Esophagus squamous epithelium (tissue), 5 donors: ENCODE data around the gene ATP10D. TPM values are rescaled to one million over a fixed set of nuclear protein-coding genes. Genes with fewer than 3 reads are reported as not detected.
A peak's percentile ranks its signal among the peaks of the same experiment; 100 is the strongest.

ENCODE experiments used
- DNase-seq: peaks from one replicate; lab custom pipeline; 2025; lab: John Stamatoyannopoulos, UW
- H3K27ac ChIP-seq, 4 donors: fragments of 200-600 bp; sonication (generic); one replicate each; pipeline ENCODE4 v1.5.1; 2016 to 2019; ENCODE audit warnings: mild to moderate bottlenecking in 1 of 4
- H3K27me3 ChIP-seq, 4 donors: fragments of 200-600 bp; sonication (generic); 1 replicate in 3 of 4; 2 replicates in 1 of 4; pipeline versions ENCODE4 v1.5.1 to v1.6.0; 2017 to 2021; ENCODE audit warnings: antibody characterized with exemption in 1 of 4
- H3K36me3 ChIP-seq, 3 donors: fragments of 200-600 bp; sonication (generic); one replicate each; pipeline ENCODE4 v1.5.1; 2016 to 2019
- H3K4me1 ChIP-seq, 3 donors: fragments of 200-600 bp; sonication (generic); one replicate each; pipeline ENCODE4 v1.5.1; 2017 to 2019
- H3K4me3 ChIP-seq, 4 donors: fragments of 200-600 bp; sonication (generic); 1 replicate in 3 of 4; 2 replicates in 1 of 4; pipeline ENCODE4 v1.5.1; 2016 to 2019; ENCODE audit warnings: mild to moderate bottlenecking in 2 of 4, moderate library complexity in 1 of 4
- H3K9me3 ChIP-seq, 3 donors: fragments of 200-600 bp; sonication (generic); one replicate each; pipeline ENCODE4 v1.5.1; 2016 to 2019
- POLR2A ChIP-seq, 4 donors: fragments of 450-650 bp; IDR thresholded peaks; one replicate each; pipeline ENCODE4 v1.6.1; 2017; ENCODE audit warnings: antibody characterized with exemption in 4 of 4, mild to moderate bottlenecking in 4 of 4, moderate library complexity in 3 of 4
- WGBS, 2 donors: methylation state at CpG; one replicate each; pipeline ENCODE4 v1.1.5; 2018; 5-methylcytosine and 5-hydroxymethylcytosine counted together
- intact Hi-C: fragments of 100-400 bp; cut with DNase I; formaldehyde crosslinking; loops from one replicate; pipeline ENCODE4 v1.15.0; 2022
- total RNA-seq, 4 donors: library from RNA; depleted of rRNA; stranded (reverse); fragments of >200 nt; gene quantifications; one replicate each; pipeline ENCODE4 v1.1.0, GENCODE V29; 2016
- TF ChIP-seq, protein P1 (sequence below), 6 experiments: fragments of 450-650 bp in 4 of 6; fragments of 200-600 bp in 2 of 6; sonication (generic) in 2 of 6; IDR thresholded peaks; one replicate each; pipeline ENCODE4 v1.5.1; 2016 to 2019; ENCODE audit warnings: antibody characterized with exemption in 6 of 6, mild to moderate bottlenecking in 4 of 6, moderate library complexity in 4 of 6
- donor health status: DM: yes; HTN: yes; CAD: no.

Gene ATP10D
- total RNA-seq, 4 donors from 2014 or later, result 18.6 to 31.5 (median 27.8) TPM

DNA sequence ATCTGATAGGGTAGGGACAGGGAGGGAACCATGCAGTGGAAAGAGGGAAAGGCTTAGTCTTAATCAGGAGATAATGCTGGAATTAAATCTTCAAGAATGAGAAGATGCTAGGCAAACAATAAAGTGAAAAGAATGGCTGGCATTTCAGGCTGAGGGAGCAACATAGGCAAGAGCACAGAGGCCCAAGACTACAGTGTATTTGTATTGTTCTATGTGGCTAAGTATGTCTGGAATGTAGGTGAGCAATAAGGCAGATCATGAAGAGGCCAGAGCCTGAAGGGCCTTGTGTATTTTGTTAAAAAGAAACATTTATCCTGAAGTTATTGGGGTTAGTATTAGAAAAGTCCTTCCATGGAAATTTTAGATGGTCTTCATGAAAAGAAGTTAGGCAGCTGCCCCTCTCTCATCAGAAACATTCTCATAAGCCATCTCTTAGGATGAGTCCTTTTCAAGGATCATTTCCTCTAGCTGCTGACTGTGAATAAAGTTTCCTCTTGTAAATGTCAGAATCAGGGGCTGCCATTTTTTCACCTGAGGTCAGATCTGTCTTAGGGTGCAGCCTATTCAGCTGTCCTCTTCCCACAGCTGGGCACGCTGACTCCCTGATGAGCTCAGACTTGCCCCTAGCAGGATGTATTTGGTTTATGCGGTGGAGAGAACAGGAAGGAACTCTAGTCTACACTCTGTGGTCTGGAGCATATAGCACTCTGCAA, 46.3 kb downstream of the ATP10D start:
- no peak for DNase-seq
- intact Hi-C loops, result no loop called here
- Histone ChIP-seq H3K36me3 (peaks cover 0 to 71% (median 0%) of the 10 kb centered on the region in 3 donors), H3K4me1 (peaks cover 5 to 22% (median 17%) of the 10 kb centered on the region in 3 donors), H3K9me3 (peaks cover 0 to 6% (median 0%) of the 10 kb centered on the region in 3 donors), H3K27me3 (no peaks in the 10 kb centered on the region), H3K4me3 (no peak overlapping the region), H3K27ac (peak overlapping the region; percentile 60 to 77 (median 68))
- WGBS, 2 donors, result 5 to 37% methylated on average over 2 of the region's 2 CpGs
- no peak for TF ChIP-seq POLR2A (IDR thresholded peaks at IDR 0.05)
- TF ChIP-seq, protein P1, sequence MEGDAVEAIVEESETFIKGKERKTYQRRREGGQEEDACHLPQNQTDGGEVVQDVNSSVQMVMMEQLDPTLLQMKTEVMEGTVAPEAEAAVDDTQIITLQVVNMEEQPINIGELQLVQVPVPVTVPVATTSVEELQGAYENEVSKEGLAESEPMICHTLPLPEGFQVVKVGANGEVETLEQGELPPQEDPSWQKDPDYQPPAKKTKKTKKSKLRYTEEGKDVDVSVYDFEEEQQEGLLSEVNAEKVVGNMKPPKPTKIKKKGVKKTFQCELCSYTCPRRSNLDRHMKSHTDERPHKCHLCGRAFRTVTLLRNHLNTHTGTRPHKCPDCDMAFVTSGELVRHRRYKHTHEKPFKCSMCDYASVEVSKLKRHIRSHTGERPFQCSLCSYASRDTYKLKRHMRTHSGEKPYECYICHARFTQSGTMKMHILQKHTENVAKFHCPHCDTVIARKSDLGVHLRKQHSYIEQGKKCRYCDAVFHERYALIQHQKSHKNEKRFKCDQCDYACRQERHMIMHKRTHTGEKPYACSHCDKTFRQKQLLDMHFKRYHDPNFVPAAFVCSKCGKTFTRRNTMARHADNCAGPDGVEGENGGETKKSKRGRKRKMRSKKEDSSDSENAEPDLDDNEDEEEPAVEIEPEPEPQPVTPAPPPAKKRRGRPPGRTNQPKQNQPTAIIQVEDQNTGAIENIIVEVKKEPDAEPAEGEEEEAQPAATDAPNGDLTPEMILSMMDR (IDR thresholded peaks at IDR 0.05), result no peak

DNA sequence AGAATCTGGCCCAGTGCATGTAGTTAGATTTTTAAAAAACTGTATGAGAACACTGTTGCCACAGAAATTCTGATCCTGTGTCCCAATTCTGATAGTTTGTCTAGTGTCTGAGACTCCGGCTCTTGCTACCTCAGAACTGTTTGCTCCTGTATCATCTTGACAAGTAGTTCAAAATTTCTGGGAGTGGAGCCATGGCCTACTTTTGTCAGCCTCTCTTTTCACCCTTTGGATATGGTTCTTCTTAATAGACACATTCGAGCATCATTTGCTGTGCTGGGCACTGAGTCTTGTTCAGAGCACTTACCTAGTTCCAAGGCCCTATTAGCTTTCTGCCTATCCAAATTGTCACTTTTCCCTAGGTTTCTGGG, 46.9 kb downstream of the ATP10D start:
- TF ChIP-seq, protein P1 (IDR thresholded peaks at IDR 0.05), result no peak
- TF ChIP-seq POLR2A (IDR thresholded peaks at IDR 0.05), result no peak
- Histone ChIP-seq H3K9me3 (peaks cover 0 to 6% (median 0%) of the 10 kb centered on the region in 3 donors), H3K36me3 (peaks cover 0 to 72% (median 0%) of the 10 kb centered on the region in 3 donors), H3K27ac (peak overlapping the region; percentile 60 to 77 (median 68)), H3K4me1 (peaks cover 5 to 22% (median 17%) of the 10 kb centered on the region in 3 donors), H3K4me3 (no peak overlapping the region), H3K27me3 (no peaks in the 10 kb centered on the region)
- 27 to 35% methylated on average over 2 of the region's 2 CpGs for WGBS, 2 donors
- intact Hi-C loops, result no loop called here
- DNase-seq, result no peak

DNA sequence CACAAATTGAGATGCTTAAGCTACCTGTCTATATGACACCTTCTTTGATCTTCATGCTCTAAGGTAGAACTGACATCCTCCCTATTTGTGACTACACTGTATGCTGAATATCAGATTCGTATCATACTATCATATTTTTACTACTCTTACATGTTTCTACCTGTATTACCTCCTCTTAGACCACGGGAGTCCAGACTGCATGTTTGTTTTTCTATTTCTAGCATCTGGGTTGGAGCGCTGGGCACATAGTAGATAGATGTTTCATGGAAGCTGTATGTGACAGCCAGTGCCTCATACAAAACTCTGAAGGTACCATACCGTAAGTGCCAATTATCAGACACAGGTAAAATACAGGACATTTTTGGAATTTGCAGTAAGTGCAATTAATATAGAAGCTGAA, 47.6 kb downstream of the ATP10D start:
- peaks cover 0 to 6% (median 0%) of the 10 kb centered on the region in 3 donors for H3K9me3 ChIP-seq
- no peak for DNase-seq
- H3K36me3 ChIP-seq, result peaks cover 0 to 72% (median 0%) of the 10 kb centered on the region in 3 donors
- no peak overlapping the region for H3K4me3 ChIP-seq
- H3K27me3 ChIP-seq, result no peaks in the 10 kb centered on the region
- peak overlapping the region in 3 of 4 donors; percentile 60 to 77 (median 69) for H3K27ac ChIP-seq
- 64 to 74% methylated on average over 3 to 4 of the region's 4 CpGs for WGBS, 2 donors
- no peak for TF ChIP-seq POLR2A (IDR thresholded peaks at IDR 0.05)
- TF ChIP-seq, protein P1 (IDR thresholded peaks at IDR 0.05), result no peak
- intact Hi-C loops, result no loop called here
- H3K4me1 ChIP-seq, result peaks cover 5 to 22% (median 17%) of the 10 kb centered on the region in 3 donors

DNA sequence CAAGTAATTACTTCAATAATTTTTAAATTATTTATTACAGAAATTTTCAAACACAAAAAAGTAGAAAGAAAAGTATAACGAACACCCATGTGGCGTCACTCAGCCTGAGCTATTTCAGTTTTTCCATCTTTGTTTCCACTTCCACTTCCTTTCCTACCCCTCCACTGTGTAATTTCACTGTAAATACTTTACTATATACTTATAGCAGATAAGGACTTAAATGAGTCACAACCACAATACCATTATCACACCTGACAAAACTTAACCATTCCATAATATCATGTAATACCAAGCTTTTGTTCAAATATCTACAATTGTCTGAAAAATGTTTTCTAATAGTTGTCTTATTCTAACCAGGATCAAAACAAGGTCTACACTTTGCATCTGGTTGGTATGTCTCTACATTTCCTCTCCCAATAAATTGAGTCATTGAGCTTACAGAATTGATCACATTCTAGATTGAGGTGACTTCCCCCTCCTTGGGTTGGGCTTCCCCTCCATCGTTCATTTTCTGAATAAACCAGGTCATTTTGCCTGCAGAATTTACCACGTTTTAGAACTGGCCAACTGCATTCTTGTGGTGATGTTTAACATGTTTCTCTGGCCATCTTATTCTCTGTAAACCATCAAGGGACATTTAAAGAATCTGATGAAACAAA, 48.7 kb downstream of the ATP10D start:
- Histone ChIP-seq H3K27ac (no peak overlapping the region), H3K9me3 (peaks cover 0 to 6% (median 0%) of the 10 kb centered on the region in 3 donors), H3K27me3 (no peaks in the 10 kb centered on the region), H3K36me3 (peaks cover 0 to 72% (median 0%) of the 10 kb centered on the region in 3 donors), H3K4me3 (no peak overlapping the region), H3K4me1 (peaks cover 5 to 22% (median 17%) of the 10 kb centered on the region in 3 donors)
- DNase-seq, result no peak
- 72 to 83% methylated on average over 4 of the region's 4 CpGs for WGBS, 2 donors
- TF ChIP-seq, protein P1 (IDR thresholded peaks at IDR 0.05), result no peak
- no peak for TF ChIP-seq POLR2A (IDR thresholded peaks at IDR 0.05)
- intact Hi-C loops, result no loop called here

DNA sequence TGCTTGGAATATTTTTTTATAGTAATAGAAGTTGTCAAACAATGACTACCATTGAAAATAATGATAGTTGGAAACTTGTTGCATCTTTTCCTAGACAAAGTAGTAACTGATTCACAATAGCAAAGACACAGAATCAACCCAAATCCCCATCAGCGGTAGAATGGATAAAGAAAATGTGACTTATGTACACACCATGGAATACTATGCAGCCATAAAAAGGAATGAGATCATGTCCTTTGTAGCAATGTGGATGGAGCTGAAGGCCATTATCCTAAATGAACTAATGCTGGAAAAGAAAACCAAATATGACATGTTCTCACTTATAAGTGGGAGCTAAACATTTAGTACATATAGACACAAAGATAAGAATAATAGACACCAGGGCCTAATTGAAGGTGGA, 49.7 kb downstream of the ATP10D start:
- Histone ChIP-seq H3K36me3 (peaks cover 0 to 74% (median 0%) of the 10 kb centered on the region in 3 donors), H3K4me1 (peaks cover 5 to 22% (median 17%) of the 10 kb centered on the region in 3 donors), H3K4me3 (no peak overlapping the region), H3K9me3 (no peaks in the 10 kb centered on the region), H3K27ac (no peak overlapping the region), H3K27me3 (no peaks in the 10 kb centered on the region)
- no peak for DNase-seq
- intact Hi-C loops, result no loop called here
- WGBS, 2 donors, result 100% methylated on average over 1 of the region's 1 CpG
- TF ChIP-seq, protein P1 (IDR thresholded peaks at IDR 0.05), result no peak
- no peak for TF ChIP-seq POLR2A (IDR thresholded peaks at IDR 0.05)
